ENCODE data around the gene ANKMY1.

The ANKMY1 gene

GRCh38 chr2:240586919-240587800 is 29.4 kb upstream of the ANKMY1 start:
- H3K79me2 ChIP-seq (ENCODE audit: insufficient read depth, low read length) = peaks cover 60% of the 10 kb centered on the region
- H3K36me3 ChIP-seq (ENCODE audit: low read length) = no peaks in the 10 kb centered on the region
- H3F3A ChIP-seq (ENCODE audit: insufficient read depth) = peaks cover 16% of the 10 kb centered on the region
- H3K4me3 ChIP-seq (ENCODE audit: insufficient read depth, low read length, poor library complexity, severe bottlenecking) = peak overlapping the region; percentile 94
- TF ChIP-seq CTCF (IDR thresholded peaks at IDR 0.05; ENCODE audit: insufficient read depth, low read length, poor library complexity, severe bottlenecking) (no peak), EZH2phosphoT487 (conservative IDR thresholded peaks at IDR 0.05; ENCODE audit: low read length) (no peak)
- no peaks in the 10 kb centered on the region for H3K9me2 ChIP-seq (replicated peaks; ENCODE audit: insufficient read depth, low read length)
- no peaks in the 10 kb centered on the region for H3K27me3 ChIP-seq (ENCODE audit: low read length)
- H4K20me1 ChIP-seq (ENCODE audit: low read depth, low read length) = peaks cover 7% of the 10 kb centered on the region; the same call in 1 of the 2 replicates
- no peaks in the 10 kb centered on the region for H3K9me3 ChIP-seq (ENCODE audit: insufficient read depth, low read length)
- H3K9ac ChIP-seq (ENCODE audit: low read length) = peak overlapping the region; percentile 90
- peak overlapping the region; percentile 71 for H2AFZ ChIP-seq (ENCODE audit: low read depth, low read length, severe bottlenecking)
- peak overlapping the region; percentile 96 for H3K27ac ChIP-seq (ENCODE audit: low read depth, low read length)
- peak overlapping the region; percentile 88 for H3K4me2 ChIP-seq (ENCODE audit: low read depth, low read length, poor library complexity, severe bottlenecking)

- Histone ChIP-seq H3K79me2 (ENCODE audit: insufficient read depth, low read length) (peaks cover 65% of the 10 kb centered on the region), H3K27me3 (ENCODE audit: low read length) (no peaks in the 10 kb centered on the region), H3K9me2 (replicated peaks; ENCODE audit: insufficient read depth, low read length) (no peaks in the 10 kb centered on the region), H4K20me1 (ENCODE audit: low read depth, low read length) (peaks cover 7% of the 10 kb centered on the region; the same call in 1 of the 2 replicates), H3K9ac (ENCODE audit: low read length) (peak within 1 kb of the TSS; percentile 90), H3F3A (ENCODE audit: insufficient read depth) (peaks cover 18% of the 10 kb centered on the region), H3K36me3 (ENCODE audit: low read length) (no peaks in the 10 kb centered on the region), H3K4me2 (ENCODE audit: low read depth, low read length, poor library complexity, severe bottlenecking) (peak within 1 kb of the TSS; percentile 88), H3K27ac (ENCODE audit: low read depth, low read length) (peak within 1 kb of the TSS; percentile 96), H2AFZ (ENCODE audit: low read depth, low read length, severe bottlenecking) (peak within 1 kb of the TSS; percentile 71), H3K9me3 (ENCODE audit: insufficient read depth, low read length) (no peaks in the 10 kb centered on the region), H3K4me3 (ENCODE audit: insufficient read depth, low read length, poor library complexity, severe bottlenecking) (peak within 1 kb of the TSS; percentile 94)
- no peak for TF ChIP-seq CTCF (IDR thresholded peaks at IDR 0.05; ENCODE audit: insufficient read depth, low read length, poor library complexity, severe bottlenecking)
- TF ChIP-seq EZH2phosphoT487 (conservative IDR thresholded peaks at IDR 0.05; ENCODE audit: low read length) = no peak
Measured at GRCh38 chr2:240586198-240586918, 28.6 kb upstream of the ANKMY1 start, which contains the start of gene CAPN10. Gene CAPN10 (plus strand): TSS chr2:240586734. CDS start chr2:240586912, 178 bp downstream.

GRCh38 chr2:240585681-240586197 is 28.0 kb upstream of the ANKMY1 start:
- Histone ChIP-seq H2AFZ (ENCODE audit: low read depth, low read length, severe bottlenecking) (no peak overlapping the region), H3F3A (ENCODE audit: insufficient read depth) (peaks cover 24% of the 10 kb centered on the region)

More at GRCh38 chr2:240585681-240586197, 28.0 kb upstream of the ANKMY1 start:
- Histone ChIP-seq H3K79me2 (ENCODE audit: insufficient read depth, low read length) (peaks cover 67% of the 10 kb centered on the region), H3K27me3 (ENCODE audit: low read length) (no peaks in the 10 kb centered on the region), H3K9ac (ENCODE audit: low read length) (peak overlapping the region; percentile 90), H3K4me3 (ENCODE audit: insufficient read depth, low read length, poor library complexity, severe bottlenecking) (peak overlapping the region; percentile 94), H4K20me1 (ENCODE audit: low read depth, low read length) (peaks cover 7% of the 10 kb centered on the region; the same call in 1 of the 2 replicates), H3K9me3 (ENCODE audit: insufficient read depth, low read length) (no peaks in the 10 kb centered on the region), H3K36me3 (ENCODE audit: low read length) (no peaks in the 10 kb centered on the region), H3K9me2 (replicated peaks; ENCODE audit: insufficient read depth, low read length) (no peaks in the 10 kb centered on the region), H3K4me2 (ENCODE audit: low read depth, low read length, poor library complexity, severe bottlenecking) (peak overlapping the region; percentile 88), H3K27ac (ENCODE audit: low read depth, low read length) (peak overlapping the region; percentile 96)
- TF ChIP-seq EZH2phosphoT487 (conservative IDR thresholded peaks at IDR 0.05; ENCODE audit: low read length) (no peak), CTCF (IDR thresholded peaks at IDR 0.05; ENCODE audit: insufficient read depth, low read length, poor library complexity, severe bottlenecking) (no peak)

All from SU-DHL-6 (cell line).